CD4-positive, alpha-beta T cell treated with Interferon gamma for 1 hour (primary cell): Measurements from ENCODE around the gene VPS41.
"Not testable (repeated sequence)": the region's sequence is repeated elsewhere in the genome, so short reads cannot be mapped to it uniquely, and the experiment has no call there.

Experiments
- DNase-seq: peaks from one replicate; pipeline ENCODE4 v3.0.0-alpha.2; 2020

Gene VPS41

GRCh38 chr7:38905056-38905759 is 3.8 kb downstream of the VPS41 start:
- no peak for DNase-seq

DNA sequence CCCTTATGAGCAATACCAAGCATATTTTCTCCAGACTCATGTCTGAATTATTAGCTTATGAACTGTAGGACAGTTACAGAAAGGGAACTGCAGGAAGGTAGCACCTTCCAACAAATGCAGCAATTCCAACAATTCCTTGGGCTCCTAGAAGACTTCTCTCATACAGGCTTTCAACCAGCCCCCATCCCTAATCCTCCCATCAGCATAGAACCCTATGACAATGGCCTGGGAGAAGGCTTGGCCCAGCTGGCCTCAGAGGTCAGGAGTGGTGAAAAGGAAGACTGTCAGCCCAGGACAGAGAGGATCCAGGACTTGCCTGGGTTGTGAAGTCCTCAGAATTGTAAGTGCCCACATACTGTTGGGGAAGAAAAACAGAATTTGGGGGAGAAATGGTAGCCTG is 5.9 kb downstream of the VPS41 start:
- DNase-seq, result no peak

GRCh38 chr7:38902449-38902848 is 6.5 kb downstream of the VPS41 start:
- DNase-seq, result no peak

DNA sequence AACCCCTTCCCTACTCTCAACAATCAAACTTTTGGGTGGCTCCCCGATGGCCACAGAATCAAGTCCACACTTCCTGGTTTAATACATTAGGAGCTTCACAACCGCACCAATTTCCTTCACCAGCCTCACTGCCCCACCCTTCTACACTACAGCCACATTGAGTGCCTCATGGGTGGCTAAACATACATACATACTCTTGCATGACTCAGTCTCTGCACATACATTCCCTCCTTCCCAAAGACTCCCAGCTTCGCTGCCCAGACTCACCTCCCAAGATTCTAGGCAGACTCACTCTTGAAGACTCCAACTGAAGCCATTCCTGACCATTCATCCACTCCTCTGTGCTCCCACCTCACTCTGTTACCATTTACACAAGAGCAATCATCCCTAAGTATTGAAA is 15.9 kb downstream of the VPS41 start:
- DNase-seq, result no peak

DNA sequence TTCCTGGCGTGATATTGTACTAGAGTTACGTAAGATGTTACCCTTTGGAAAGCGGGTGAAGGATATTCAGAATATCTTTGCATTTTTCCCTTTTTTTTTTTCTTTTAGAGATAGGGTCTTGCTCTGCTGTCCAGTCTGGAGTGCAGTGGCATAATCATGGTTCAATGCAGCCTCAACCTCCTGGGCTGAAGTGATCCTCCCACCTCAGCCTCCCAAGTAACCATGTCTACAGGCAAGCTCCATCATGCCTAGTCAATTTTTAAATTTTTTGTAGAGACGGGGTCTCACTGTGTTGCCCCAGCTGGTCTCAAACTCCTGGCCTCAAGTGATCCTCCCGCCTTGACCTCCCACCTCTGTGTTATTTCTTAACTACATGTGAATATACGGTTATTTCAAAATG is 18.4 kb downstream of the VPS41 start:
- no peak for DNase-seq

- DNase-seq, result no peak
Observed at GRCh38 chr7:38889872-38890432, 19.0 kb downstream of the VPS41 start.

GRCh38 chr7:38889079-38889478 is 19.9 kb downstream of the VPS41 start:
- no peak for DNase-seq

GRCh38 chr7:38886265-38886664 is 22.7 kb downstream of the VPS41 start:
- no peak for DNase-seq

- DNase-seq, result no peak
Observed at GRCh38 chr7:38883706-38884105, 25.3 kb downstream of the VPS41 start.

GRCh38 chr7:38881947-38882684 is 26.9 kb downstream of the VPS41 start:
- DNase-seq, result no peak

DNA sequence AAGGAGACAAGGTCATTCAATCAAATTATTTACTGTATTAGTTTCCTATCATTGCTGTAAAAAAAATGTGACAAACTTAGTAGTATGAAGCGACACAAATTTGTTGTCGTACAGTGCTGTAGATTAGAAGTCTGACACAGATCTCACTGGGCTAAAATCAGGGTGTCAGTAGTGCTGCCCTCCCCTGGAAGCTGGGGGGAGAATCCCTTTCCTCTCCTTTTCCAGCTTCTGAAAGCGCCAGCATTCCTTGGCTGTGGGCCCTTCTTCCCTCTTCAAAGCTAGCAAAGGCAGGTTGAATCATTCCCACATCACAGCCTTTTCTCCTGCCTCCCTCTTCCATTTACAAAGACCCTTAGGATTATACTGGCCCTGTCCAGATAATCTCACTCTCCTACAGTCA is 28.0 kb downstream of the VPS41 start:
- no peak for DNase-seq

GRCh38 chr7:38880454-38880853 is 28.5 kb downstream of the VPS41 start:
- DNase-seq, result no peak

DNA sequence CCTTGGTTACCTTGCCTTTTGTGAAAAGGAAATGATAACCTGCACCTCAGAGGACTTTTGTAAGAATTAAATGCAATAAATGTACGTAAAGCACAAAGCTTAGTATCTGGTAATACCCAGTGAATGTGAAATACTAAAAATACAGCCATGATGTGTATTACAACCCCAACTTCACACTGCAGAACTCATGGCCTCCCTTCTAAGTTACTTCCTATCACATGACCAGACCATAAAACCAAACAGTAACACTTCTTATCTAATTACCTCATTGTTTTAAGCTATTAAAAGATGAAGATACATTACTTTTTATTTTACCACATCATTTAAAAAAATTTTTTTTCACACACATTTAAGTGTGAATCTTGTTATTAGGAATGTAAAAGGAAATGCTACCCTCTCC is 29.0 kb downstream of the VPS41 start:
- DNase-seq, result no peak

DNA sequence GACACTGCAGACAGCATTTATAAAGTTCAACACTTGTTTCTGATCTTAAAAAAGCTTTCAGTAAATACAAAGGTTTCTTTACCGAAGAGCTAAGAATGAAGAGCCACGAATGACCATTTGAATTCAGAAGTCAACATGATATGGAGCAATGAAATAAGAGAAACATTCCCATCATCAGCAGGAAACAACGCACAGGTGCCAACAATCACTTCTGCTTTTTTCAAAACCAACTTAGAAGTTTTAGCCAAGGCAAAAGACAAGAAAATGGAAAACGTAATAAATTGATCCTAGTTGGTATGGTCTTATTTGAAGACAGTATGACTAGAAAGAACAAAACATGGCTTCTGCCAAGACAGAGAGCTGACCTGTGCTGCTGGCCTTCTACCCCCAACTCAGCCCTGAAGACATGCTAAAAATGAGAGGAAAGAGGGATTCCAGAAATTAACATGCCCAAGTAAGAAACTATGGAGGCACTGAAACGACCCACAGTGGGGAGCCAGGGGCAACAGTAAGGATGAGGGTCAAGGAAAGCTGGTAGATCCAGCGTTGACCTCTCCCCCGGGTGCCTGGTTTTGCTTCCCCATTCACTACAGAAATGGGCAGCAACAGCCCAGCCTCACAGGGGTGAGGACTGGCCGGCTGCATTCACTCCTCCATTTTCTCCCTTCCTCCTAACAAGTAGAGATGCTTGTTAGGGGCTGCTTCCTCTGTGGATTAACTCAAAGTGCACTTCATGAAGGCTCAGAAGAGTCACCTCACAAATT is 30.1 kb downstream of the VPS41 start:
- no peak for DNase-seq

DNA sequence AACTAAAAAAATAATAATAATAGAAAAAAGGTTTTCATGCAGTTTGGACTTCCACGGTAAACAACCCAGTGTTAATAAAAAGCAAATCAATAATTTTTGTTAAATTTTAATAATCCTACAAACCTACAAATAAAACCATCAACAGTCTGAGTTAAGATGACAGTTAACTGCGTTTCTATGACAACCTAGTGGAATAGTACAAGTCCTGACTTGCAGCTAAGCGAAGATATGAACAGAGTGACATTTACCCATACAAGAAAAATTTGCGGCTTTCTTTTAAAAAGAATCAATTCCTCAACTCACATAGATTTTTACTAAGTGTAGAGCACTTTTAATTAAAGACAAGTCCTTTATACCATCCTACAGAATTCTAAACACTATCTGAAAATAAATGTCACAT is 35.6 kb downstream of the VPS41 start:
- no peak for DNase-seq

DNA sequence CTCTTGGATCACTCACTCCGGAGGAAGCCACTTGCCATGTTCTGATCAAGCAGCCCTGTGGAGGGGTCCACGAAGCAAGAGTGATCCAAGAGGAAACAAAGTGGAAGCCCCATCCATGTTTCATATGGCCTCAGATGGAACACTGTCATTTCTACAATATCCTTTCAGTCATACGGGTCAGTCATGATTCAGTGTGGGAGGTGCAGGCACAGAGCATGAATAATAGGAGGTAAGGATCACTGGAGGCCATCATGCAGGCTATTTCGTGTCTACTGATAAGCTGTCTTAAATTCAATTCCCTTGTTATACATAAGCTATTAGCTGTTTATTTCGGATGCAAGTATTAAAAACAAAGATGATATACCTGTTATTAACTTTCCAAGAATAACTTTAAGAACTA is 36.8 kb downstream of the VPS41 start:
- DNase-seq, result no peak

GRCh38 chr7:38870147-38870546 is 38.8 kb downstream of the VPS41 start:
- no peak for DNase-seq

GRCh38 chr7:38863601-38864291 is 45.2 kb downstream of the VPS41 start:
- no peak for DNase-seq

DNA sequence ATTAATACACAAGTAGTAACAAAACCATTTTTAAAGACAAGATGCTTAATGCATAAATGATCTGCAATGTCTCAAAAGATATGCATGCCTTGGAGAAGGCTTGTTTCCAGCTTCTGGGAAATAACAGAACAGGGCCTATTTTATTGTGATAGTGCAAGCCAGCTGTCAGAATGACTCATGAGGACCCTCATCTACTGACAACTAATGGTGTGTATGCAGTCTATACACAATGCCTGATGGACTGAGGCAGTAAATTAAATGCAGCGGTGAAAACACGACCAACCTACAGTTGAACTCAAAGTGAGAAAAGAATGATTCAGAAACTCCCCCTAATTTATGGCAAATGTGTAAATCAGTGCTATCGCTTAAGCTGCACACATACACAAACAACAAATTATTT is 46.3 kb downstream of the VPS41 start:
- no peak for DNase-seq

- no peak for DNase-seq
Observed at GRCh38 chr7:38858259-38858884, 50.6 kb downstream of the VPS41 start.

DNA sequence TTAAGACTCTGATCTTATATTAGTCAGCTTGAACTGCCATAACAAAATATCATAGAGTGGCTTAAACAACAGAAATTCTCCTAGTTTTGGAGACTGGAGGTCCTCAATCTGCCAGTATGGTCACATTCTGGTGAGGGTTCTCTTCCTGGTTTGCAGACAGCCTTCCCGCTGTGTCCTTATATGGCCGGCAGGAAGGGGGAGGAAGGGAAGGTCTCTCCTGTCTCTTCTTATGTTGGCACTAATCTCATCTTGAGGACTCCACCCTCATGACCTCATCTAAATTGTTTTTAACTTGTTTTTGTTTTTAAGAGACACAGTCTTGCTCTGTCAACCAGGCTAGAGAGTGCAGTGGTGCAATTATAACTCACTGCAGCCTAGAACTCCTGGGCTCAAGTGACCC is 53.1 kb downstream of the VPS41 start:
- DNase-seq, result no peak

GRCh38 chr7:38855386-38855785 is 53.6 kb downstream of the VPS41 start:
- no peak for DNase-seq

- DNase-seq, result not testable (repeated sequence)
Observed at GRCh38 chr7:38854947-38855346, 54.0 kb downstream of the VPS41 start.
